ACHN (cell line): ENCODE results near the gene TMEM132C.

Experiments used
- DNase-seq: peaks from one replicate; pipeline ENCODE4 v3.0.0-alpha.2; 2015
- in situ Hi-C: cut with HindIII; loops from 2 replicates; pipeline ENCODE4 v1.10.0; 2017; ENCODE audit warnings: low sequenced_read_pairs, low pct_ligation_motif_present, low pct_unique_long_range_greater_than_20kb

Gene TMEM132C

GRCh38 chr12:128269181-128269591 lies 2.2 kb downstream of the TMEM132C start:
- in situ Hi-C loops, result no loop called here
- no peak for DNase-seq

- in situ Hi-C loops, result no loop called here
- no peak for DNase-seq
Measured at GRCh38 chr12:128276471-128276870, 9.5 kb downstream of the TMEM132C start.

- in situ Hi-C loops, result no loop called here
- DNase-seq, result no peak
Measured at GRCh38 chr12:128286970-128287369, 20.0 kb downstream of the TMEM132C start.

- DNase-seq, result no peak
- in situ Hi-C loops, result no loop called here
Measured at GRCh38 chr12:128288357-128288756, 21.4 kb downstream of the TMEM132C start.

- no peak for DNase-seq
- in situ Hi-C loops, result no loop called here
Measured at GRCh38 chr12:128288896-128289295, 21.9 kb downstream of the TMEM132C start.

GRCh38 chr12:128290938-128291337 lies 24.0 kb downstream of the TMEM132C start:
- DNase-seq, result no peak
- in situ Hi-C loops, result no loop called here

GRCh38 chr12:128298091-128298748 lies 31.2 kb downstream of the TMEM132C start:
- in situ Hi-C loops, result no loop called here
- DNase-seq, result no peak

- no peak for DNase-seq
- in situ Hi-C loops, result no loop called here
Measured at GRCh38 chr12:128305336-128305892, 38.4 kb downstream of the TMEM132C start.

- in situ Hi-C loops, result no loop called here
- DNase-seq, result no peak
Measured at GRCh38 chr12:128307791-128308190, 40.8 kb downstream of the TMEM132C start.

GRCh38 chr12:128312661-128313060 lies 45.7 kb downstream of the TMEM132C start:
- in situ Hi-C loops, result no loop called here
- DNase-seq, result no peak

- DNase-seq, result no peak
- in situ Hi-C loops, result no loop called here
Measured at GRCh38 chr12:128313931-128314330, 47.0 kb downstream of the TMEM132C start.

GRCh38 chr12:128314611-128315010 lies 47.6 kb downstream of the TMEM132C start:
- DNase-seq, result no peak
- in situ Hi-C loops, result no loop called here

GRCh38 chr12:128316078-128316477 lies 49.1 kb downstream of the TMEM132C start:
- DNase-seq, result no peak
- in situ Hi-C loops, result no loop called here

GRCh38 chr12:128316973-128317526 lies 50.1 kb downstream of the TMEM132C start:
- DNase-seq, result no peak
- in situ Hi-C loops, result no loop called here

GRCh38 chr12:128318341-128318740 lies 51.4 kb downstream of the TMEM132C start:
- in situ Hi-C loops, result no loop called here
- DNase-seq, result no peak

- in situ Hi-C loops, result no loop called here
- no peak for DNase-seq
Measured at GRCh38 chr12:128318946-128319345, 52.0 kb downstream of the TMEM132C start.

- in situ Hi-C loops, result no loop called here
- no peak for DNase-seq
Measured at GRCh38 chr12:128322341-128322740, 55.4 kb downstream of the TMEM132C start.

GRCh38 chr12:128323145-128323920 lies 56.4 kb downstream of the TMEM132C start:
- no peak for DNase-seq
- in situ Hi-C loops, result no loop called here

- in situ Hi-C loops, result no loop called here
- DNase-seq, result no peak
Measured at GRCh38 chr12:128325646-128326045, 58.7 kb downstream of the TMEM132C start.
